Stimulated activated effector memory CD8-positive, alpha-beta T cell treated with anti-CD3 and anti-CD28 coated beads, Interleukin-12 subunit alpha, Interleukin-12 subunit beta, amount 100 ng/mL, for 72 hours (primary cell): ENCODE measurements around the gene STKLD1.
"Not testable (repeated sequence)": the region's sequence is repeated elsewhere in the genome, so short reads cannot be mapped to it uniquely, and the experiment has no call there.

Source experiments
- ATAC-seq: fragments of 150-1000 bp; cut with Tn5 transposase; 2 replicates; pipeline ENCODE4 v1.10.0; 2021
- DNase-seq, 2 donors: peaks; one replicate each; pipeline ENCODE4 v3.0.0; 2021 to 2022; ENCODE audit warnings: low spot score in 2 of 2
- H3K27ac Mint-ChIP-seq: one replicate; pipeline ENCODE4 v1.8.0; 2022; ENCODE audit warnings: mild to moderate bottlenecking, mixed read lengths
- H3K36me3 Mint-ChIP-seq: one replicate; pipeline ENCODE4 v1.8.0; 2022; ENCODE audit warnings: mild to moderate bottlenecking, mixed read lengths
- H3K4me1 Mint-ChIP-seq: one replicate; pipeline ENCODE4 v1.8.0; 2022; ENCODE audit warnings: mixed read lengths
- H3K4me3 Mint-ChIP-seq: one replicate; pipeline ENCODE4 v1.8.0; 2022; ENCODE audit warnings: mild to moderate bottlenecking, mixed read lengths
- H3K9me3 Mint-ChIP-seq: one replicate; pipeline ENCODE4 v1.8.0; 2022; ENCODE audit warnings: mixed read lengths

STKLD1 gene

DNA sequence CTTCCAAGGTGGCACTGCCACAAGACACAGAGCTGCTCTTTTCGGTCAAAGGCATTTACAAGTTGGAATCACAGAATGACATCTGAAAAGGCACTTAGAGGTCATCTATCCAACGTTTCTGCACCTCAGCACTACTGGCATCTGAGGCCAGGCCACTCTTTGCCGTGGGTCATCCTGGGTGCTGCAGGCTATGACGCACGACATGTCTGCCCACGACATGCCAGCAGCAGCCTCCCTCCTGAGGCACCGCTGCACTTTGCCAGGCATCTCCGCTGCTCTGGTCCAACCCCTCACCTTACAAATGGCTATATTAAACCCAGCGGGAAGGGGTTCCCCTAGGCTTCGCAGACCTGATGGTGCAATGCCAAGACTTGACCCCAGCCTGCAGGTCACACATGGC, 8.4 kb upstream of the STKLD1 start:
- Mint-ChIP-seq H3K4me3 (no peak overlapping the region), H3K27ac (peak overlapping the region; percentile 8), H3K4me1 (peaks cover 84% of the 10 kb centered on the region), H3K36me3 (peaks cover 100% of the 10 kb centered on the region), H3K9me3 (no peaks in the 10 kb centered on the region)
- ATAC-seq (no peak), DNase-seq (no peak)

DNA sequence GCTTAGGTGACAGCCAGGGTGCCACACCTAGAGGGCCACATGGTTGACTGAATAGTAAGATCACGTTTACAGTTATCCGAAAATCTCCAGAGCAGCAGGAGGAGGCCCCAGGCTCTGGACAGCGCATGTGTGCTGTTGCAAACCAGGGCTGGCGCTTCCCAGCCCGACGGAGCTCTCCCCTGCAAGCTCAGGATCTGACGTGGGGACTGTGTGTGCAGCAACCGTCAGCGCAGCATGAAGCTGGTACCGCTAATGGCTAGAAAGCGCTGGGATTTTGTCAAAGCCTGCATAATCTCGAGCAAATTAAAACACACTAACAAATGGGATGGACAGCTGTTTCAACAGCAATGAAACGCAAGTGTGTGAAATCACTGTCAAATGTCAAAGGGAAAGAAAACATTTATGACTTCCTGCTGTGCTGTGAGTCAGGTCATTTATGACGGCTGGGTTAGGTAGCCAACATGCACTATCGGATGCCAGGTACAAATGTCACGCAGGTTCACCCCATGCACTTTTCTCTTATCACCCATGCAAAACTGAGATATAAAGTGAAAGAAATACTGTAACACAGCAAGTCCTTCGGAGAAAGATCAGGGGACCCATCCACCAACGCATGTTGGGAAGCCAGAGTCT, 7.8 kb upstream of the STKLD1 start:
- peaks cover 100% of the 10 kb centered on the region for H3K36me3 Mint-ChIP-seq
- peaks cover 84% of the 10 kb centered on the region for H3K4me1 Mint-ChIP-seq
- H3K9me3 Mint-ChIP-seq, result no peaks in the 10 kb centered on the region
- peak overlapping the region; percentile 89 for H3K4me3 Mint-ChIP-seq
- DNase-seq (no peak), ATAC-seq (no peak)
- peak overlapping the region; percentile 98 for H3K27ac Mint-ChIP-seq

DNA sequence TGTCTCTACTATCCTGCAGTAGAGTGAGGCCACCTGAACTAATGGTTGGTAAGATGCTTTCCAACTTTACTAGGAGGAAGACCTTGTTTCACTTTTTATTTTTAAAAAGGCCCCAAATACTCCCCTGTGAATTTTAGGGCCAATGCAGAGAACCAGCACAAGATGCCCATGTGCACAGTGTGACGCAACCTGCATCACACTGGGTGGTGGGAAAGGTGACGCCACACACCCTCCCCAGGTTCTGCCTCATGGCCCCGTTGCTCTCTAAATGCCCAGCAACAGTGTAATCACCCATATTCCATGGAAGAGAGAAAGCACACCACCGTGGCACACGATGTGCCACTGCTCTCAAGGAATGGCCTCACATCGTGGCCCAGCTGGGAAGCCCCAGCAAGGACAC, 6.7 kb upstream of the STKLD1 start:
- ATAC-seq (no peak), DNase-seq (no peak)
- H3K4me1 Mint-ChIP-seq, result peaks cover 75% of the 10 kb centered on the region
- peak overlapping the region; percentile 98 for H3K27ac Mint-ChIP-seq
- H3K36me3 Mint-ChIP-seq, result peaks cover 100% of the 10 kb centered on the region
- H3K9me3 Mint-ChIP-seq, result no peaks in the 10 kb centered on the region
- H3K4me3 Mint-ChIP-seq, result peak overlapping the region; percentile 89

DNA sequence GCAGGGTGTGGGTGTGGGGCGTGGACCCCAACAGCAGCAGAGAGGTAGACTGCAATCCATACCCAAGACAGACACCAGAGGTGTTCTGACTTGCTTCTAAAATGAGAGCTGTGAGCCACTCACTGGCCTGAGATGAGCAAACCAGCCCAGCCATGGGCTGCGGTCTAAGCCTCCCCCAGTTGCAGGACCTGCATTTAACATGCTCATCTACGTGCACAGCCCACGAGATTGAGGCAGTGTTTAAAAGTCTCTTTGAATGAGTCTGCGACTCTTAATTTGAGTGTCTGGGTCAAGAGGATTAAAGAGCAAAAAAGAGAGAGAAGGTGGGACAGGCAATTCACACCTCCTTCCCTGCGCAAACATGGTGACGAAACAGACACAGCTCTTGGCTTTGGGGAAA, 6.2 kb upstream of the STKLD1 start:
- Mint-ChIP-seq H3K9me3 (no peaks in the 10 kb centered on the region), H3K4me3 (peak overlapping the region; percentile 89), H3K4me1 (peaks cover 73% of the 10 kb centered on the region), H3K27ac (peak overlapping the region; percentile 98), H3K36me3 (peaks cover 100% of the 10 kb centered on the region)
- ATAC-seq (peak; percentile 79), DNase-seq (peak in 1 of 2 donors; percentile 85)

DNA sequence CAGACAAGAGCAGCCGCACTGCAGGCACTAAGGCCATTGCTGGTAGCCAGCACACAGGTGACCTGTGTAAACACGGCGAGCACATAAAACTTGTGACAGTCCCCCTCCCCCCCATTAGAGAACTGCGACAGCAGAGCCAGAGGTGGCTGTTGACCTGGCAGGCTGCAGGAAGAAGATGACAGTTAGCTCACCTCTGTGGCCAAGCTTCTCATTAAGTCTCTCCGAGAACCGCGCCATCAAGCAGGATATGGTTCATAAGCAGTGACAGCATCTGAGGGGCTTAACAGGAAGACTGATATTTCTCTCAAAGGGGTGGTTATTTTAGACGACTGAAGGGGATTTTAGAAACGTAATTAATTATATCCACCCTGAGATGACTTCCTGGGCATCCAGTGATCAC, 5.5 kb upstream of the STKLD1 start:
- peak; percentile 53 for ATAC-seq
- Mint-ChIP-seq H3K27ac (peak overlapping the region; percentile 98), H3K9me3 (no peaks in the 10 kb centered on the region), H3K4me3 (peak overlapping the region; percentile 89), H3K4me1 (peaks cover 69% of the 10 kb centered on the region), H3K36me3 (peaks cover 98% of the 10 kb centered on the region)
- DNase-seq, result peak in 1 of 2 donors; percentile 76

DNA sequence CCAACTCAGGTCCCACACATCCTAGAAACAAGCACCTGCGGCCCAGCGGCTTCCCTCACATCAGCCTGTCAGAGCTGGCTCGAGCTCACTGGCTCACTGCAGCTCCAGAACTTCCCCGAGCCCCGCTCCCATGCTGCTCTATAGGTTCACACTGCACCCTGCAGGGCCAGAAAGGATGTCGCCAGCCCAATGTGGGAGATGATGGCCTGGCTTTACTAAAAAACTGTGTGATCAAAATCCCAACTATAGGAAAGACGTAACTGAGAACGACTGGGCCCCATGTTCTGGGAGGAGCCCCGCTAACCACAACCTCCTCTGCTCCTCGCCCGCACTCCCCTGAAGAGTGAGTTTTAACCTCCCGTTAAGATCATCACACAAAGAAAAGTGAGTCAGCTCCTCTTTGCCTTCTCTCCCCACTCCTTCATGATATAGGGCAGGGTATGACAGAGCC, 4.9 kb upstream of the STKLD1 start:
- Mint-ChIP-seq H3K4me3 (peak overlapping the region; percentile 89), H3K9me3 (no peaks in the 10 kb centered on the region), H3K4me1 (peaks cover 69% of the 10 kb centered on the region), H3K27ac (peak overlapping the region; percentile 98), H3K36me3 (peaks cover 92% of the 10 kb centered on the region)
- DNase-seq (peak; percentile 46 to 86), ATAC-seq (peak; percentile 73)

DNA sequence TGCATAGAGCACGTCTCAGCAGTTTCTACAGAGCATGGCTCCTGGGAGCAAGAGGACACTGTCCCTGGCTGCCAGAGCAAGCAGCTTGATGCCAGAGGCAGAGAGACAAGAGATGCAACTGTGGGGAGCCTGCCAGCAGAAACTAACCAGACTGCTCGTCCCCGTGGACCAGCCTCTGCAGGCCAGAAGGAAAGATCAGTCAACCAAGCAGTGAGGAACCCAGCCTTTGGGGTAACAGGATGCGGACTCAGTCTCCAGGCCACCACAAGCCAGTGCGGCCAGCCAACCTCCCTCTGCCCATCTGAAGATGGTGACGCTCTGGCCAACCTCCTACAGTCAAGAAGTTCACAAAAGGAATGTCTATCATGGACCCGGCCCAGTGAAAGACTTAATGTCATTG, 4.0 kb upstream of the STKLD1 start:
- peaks cover 60% of the 10 kb centered on the region for H3K4me1 Mint-ChIP-seq
- peaks cover 83% of the 10 kb centered on the region for H3K36me3 Mint-ChIP-seq
- no peak for ATAC-seq
- peak overlapping the region; percentile 98 for H3K27ac Mint-ChIP-seq
- H3K9me3 Mint-ChIP-seq, result no peaks in the 10 kb centered on the region
- peak overlapping the region; percentile 89 for H3K4me3 Mint-ChIP-seq
- peak in 1 of 2 donors; percentile 67 for DNase-seq

DNA sequence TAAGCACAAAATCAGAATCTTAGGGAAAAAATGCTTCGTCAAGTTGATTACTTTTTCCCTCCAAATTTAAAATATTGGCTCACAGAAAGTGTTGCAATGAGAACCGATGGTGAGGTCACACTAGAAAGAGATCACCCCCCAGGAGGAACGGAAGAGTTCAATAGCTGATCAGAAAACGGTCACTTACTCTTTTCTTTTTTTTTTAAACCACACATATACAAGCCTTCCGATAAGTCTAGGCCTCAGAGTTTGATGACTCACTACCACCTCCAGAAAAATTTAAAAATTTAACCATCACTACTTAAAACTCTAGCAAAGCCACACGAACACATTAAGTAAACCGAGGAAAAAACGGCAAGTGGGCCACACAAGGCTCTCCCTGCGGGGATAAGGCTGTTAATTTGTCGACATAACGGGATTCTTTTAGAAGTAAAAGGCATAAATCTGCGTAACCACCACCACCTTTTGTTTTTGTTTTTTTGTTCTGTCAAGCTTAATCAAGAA, 1.5 kb upstream of the STKLD1 start:
- H3K4me1 Mint-ChIP-seq, result peaks cover 38% of the 10 kb centered on the region
- ATAC-seq (peak; percentile 44), DNase-seq (no peak)

DNA sequence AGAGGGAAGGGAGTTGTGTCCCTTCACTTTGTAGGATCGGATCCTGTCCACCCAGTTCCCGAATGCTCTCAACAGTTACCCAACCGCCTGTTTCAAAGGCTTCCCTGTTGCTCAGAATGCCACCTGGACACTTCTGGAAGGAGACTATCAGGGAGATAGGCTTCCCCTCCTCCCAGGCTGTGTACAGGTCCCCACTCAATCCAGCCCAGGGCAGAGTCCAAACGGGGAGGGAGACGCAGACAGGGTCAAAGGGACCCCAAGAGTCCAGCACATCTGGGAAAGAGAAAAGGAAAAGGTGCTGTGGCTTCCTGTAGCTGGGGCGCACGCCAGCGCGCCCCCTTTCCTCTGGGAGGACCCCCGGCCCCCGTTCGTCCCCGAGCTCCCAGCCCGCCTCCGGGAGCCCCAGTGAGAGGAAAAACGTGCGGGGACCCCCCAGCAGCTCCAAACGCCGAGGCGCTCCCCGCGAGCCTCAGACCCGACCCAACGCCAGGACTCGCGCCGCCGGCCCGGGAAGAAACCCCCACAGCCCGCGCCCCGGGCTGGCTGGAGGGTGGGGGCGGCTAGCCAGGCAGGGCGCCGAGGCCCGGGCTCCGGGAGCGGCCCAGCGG, 946 bp upstream of the STKLD1 start:
- Mint-ChIP-seq H3K4me3 (peak overlapping the region; percentile 89), H3K27ac (peak overlapping the region; percentile 98), H3K4me1 (peaks cover 32% of the 10 kb centered on the region), H3K36me3 (peaks cover 52% of the 10 kb centered on the region), H3K9me3 (no peaks in the 10 kb centered on the region)
- DNase-seq (peak; percentile 31 to 78), ATAC-seq (no peak)

More for the DNA sequence above, 1.5 kb upstream of the STKLD1 start:
- H3K27ac Mint-ChIP-seq, result peak overlapping the region; percentile 98
- H3K4me3 Mint-ChIP-seq, result peak overlapping the region; percentile 89
- peaks cover 58% of the 10 kb centered on the region for H3K36me3 Mint-ChIP-seq
- H3K9me3 Mint-ChIP-seq, result no peaks in the 10 kb centered on the region

DNA sequence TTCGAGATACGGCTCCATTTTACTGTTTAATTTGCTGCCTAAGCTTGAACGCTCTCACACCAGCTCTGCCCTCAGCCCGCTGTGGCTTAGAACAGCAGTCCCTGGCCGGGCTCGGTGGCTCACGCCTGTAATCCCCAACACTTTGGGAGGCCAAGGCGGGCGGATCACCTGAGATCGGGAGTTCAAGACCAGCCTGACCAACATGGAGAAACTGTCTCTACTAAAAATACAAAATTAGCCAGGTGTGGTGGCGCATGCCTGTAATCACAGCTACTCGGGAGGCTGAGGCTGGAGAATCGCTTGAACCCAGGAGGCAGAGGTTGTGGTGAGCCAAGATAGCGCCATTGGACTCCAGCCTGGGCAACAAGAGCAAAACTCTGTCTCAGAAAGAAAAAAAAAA, 1.1 kb downstream of the STKLD1 start:
- peak overlapping the region; percentile 89 for H3K4me3 Mint-ChIP-seq
- peaks cover 32% of the 10 kb centered on the region for H3K36me3 Mint-ChIP-seq
- not testable (repeated sequence) for H3K9me3 Mint-ChIP-seq, DNase-seq, ATAC-seq, H3K27ac Mint-ChIP-seq
- peaks cover 12% of the 10 kb centered on the region for H3K4me1 Mint-ChIP-seq

DNA sequence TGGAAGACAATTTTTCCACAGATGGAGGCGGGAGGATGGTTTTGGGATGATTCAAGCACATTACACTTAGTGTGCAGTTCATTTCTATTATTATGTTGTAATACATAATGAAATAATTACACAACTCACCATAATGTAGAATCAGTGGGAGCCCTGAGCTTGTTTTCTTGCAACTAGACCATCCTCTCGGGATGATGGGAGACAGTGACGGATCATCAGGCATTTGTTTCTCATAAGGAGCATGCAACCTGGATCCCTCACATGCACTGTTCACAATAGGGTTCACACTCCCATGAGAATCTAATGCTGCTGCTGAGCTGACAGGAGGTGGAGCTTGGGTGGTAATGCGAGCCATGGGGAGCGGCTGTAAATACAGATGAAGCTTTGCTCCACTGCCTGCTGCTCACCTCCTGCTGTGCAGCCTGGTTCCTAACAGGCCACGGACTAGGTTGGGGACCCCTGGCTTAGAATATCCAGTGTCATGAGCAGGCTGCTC, 1.6 kb downstream of the STKLD1 start:
- no peak for DNase-seq
- Mint-ChIP-seq H3K36me3 (peaks cover 27% of the 10 kb centered on the region), H3K27ac (no peak overlapping the region), H3K4me3 (peak overlapping the region; percentile 89), H3K9me3 (no peaks in the 10 kb centered on the region), H3K4me1 (peaks cover 7% of the 10 kb centered on the region)
- no peak for ATAC-seq

DNA sequence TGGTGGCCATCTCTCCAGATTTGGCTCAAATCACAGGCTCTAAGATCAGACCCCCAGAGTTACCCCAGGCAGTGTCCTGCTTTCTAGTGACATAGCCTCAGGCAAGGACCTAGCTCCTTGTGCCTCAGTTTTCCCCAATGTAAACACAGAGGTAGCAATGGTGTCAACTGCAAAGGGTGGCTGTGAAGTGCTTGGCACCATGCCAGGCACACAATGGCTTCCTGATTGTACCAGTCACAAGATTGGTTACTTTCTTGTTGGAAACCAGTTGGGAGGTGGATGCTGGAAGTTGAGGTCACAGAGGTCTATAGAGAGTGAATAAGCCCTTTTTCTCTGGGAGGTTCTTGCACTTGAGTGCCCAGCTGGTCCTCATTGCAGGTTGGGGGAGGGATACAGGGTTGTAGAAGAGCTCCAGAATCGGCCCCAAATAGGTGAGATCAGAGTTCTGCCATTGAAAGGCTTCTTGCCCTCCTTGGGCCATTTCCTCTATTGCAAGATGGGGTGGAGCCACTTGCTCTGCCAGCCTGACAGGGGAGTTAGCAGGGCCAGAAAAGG, 2.3 kb downstream of the STKLD1 start:
- H3K9me3 Mint-ChIP-seq, result no peaks in the 10 kb centered on the region
- no peaks in the 10 kb centered on the region for H3K4me1 Mint-ChIP-seq
- no peak overlapping the region for H3K4me3 Mint-ChIP-seq
- peaks cover 20% of the 10 kb centered on the region for H3K36me3 Mint-ChIP-seq
- DNase-seq (no peak), ATAC-seq (no peak)
- H3K27ac Mint-ChIP-seq, result no peak overlapping the region

DNA sequence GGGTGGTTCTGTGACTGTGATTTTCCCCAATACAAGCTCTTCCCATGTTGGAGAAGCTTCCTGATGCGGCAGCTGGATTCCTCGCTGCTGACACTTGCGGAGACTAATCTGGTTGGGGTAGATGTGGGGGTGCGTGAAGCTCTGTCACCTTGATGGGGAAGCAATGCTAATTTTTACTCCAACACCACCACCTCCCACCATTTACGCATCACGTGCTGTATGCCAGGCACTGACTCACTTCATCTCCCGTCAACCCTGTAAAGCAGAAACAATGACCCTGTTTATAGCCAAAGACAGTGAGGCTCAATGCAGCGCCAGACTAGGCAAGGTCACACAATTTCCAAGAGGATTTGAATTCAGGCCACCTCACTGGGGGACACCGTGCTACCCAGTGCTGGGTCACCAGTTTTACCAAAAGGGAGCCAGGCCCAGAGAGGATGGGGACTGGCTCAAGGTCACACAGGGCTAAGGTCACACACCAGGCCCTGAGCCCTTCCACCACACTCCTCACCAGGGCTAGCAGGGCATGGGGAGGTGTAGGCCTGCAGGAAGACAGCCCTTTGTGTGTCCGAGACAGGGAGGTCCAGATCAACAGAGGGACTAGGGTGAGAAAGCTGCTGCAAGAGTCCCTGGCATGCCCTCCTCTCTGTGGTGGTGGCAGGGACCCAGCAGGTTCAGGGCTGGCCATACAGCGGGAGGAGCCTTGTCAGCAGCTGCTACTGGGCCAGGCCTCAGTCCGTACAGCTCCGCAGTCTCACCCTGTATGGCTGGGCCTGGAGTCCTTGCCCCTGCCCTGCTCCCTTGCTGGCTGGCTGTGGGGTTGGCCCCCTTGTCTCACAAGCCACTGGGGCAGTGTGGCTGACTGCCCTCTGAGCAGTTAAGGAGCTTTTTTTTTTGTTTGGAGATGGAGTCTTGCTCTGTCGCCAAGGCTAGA, 3.3 kb downstream of the STKLD1 start:
- no peak for ATAC-seq
- Mint-ChIP-seq H3K4me3 (no peak overlapping the region), H3K4me1 (no peaks in the 10 kb centered on the region), H3K27ac (no peak overlapping the region), H3K36me3 (peaks cover 10% of the 10 kb centered on the region), H3K9me3 (no peaks in the 10 kb centered on the region)
- no peak for DNase-seq

DNA sequence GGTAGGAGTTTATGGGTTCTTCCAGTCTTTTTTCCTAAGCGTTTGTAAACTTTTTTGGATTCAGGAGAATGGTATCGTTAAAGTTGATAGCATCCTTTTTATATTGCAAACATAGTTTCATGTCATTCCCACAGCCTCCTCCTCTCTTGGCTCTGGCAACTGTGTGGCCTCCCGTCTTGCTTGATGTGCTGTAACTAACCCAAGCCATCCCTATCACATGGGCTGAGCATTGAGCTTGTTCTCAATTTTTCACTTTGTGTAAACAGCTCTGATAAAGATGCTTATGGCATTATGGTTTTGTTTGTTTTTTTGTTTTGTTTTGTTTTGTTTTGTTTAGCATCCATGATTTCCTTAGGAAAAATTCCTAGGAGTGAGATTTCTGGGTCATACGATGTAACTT, 4.6 kb downstream of the STKLD1 start:
- Mint-ChIP-seq H3K27ac (no peak overlapping the region), H3K4me1 (no peaks in the 10 kb centered on the region), H3K36me3 (no peaks in the 10 kb centered on the region), H3K4me3 (no peak overlapping the region), H3K9me3 (no peaks in the 10 kb centered on the region)
- DNase-seq (no peak), ATAC-seq (no peak)
